ENCODE measurements around the gene LOC101059915.
A peak's percentile ranks its signal among the peaks of the same experiment; 100 is the strongest.

Gene LOC101059915

DNA sequence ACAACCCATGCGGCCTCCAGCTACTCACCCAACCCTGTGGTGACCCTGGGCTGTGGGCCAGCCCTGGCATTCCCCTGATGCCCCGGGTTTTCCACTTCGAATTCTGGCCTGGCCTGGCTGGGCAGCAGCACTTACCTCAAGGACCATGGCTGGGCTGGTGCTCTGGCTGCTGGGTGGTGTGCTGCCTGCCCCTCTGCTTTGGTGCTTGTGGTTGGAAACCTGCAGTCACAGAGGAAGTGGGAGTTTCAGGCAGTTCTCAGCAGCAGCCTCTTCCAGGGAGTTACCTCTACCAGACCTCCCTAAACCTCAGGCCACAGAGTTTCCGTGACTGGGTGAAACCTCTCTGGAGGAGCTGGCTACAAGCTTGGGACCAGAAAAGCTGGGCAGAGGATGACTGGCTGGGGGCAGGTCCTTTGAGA, 49.0 kb upstream of the LOC101059915 start, which contains the start of gene CXCR3 (continued):
- TF ChIP-seq, protein P1, sequence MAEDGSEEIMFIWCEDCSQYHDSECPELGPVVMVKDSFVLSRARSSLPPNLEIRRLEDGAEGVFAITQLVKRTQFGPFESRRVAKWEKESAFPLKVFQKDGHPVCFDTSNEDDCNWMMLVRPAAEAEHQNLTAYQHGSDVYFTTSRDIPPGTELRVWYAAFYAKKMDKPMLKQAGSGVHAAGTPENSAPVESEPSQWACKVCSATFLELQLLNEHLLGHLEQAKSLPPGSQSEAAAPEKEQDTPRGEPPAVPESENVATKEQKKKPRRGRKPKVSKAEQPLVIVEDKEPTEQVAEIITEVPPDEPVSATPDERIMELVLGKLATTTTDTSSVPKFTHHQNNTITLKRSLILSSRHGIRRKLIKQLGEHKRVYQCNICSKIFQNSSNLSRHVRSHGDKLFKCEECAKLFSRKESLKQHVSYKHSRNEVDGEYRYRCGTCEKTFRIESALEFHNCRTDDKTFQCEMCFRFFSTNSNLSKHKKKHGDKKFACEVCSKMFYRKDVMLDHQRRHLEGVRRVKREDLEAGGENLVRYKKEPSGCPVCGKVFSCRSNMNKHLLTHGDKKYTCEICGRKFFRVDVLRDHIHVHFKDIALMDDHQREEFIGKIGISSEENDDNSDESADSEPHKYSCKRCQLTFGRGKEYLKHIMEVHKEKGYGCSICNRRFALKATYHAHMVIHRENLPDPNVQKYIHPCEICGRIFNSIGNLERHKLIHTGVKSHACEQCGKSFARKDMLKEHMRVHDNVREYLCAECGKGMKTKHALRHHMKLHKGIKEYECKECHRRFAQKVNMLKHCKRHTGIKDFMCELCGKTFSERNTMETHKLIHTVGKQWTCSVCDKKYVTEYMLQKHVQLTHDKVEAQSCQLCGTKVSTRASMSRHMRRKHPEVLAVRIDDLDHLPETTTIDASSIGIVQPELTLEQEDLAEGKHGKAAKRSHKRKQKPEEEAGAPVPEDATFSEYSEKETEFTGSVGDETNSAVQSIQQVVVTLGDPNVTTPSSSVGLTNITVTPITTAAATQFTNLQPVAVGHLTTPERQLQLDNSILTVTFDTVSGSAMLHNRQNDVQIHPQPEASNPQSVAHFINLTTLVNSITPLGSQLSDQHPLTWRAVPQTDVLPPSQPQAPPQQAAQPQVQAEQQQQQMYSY (CRISPR knock-in tag; IDR thresholded peaks at IDR 0.05) = no peak
- TF ChIP-seq DPF2 (IDR thresholded peaks at IDR 0.05) = peak; percentile 93
- TF ChIP-seq SMAD5 (IDR thresholded peaks at IDR 0.05; ENCODE audit: low read depth) = no peak
- TF ChIP-seq STAT1 (conservative IDR thresholded peaks at IDR 0.05) = no peak
- 0 out of 2 replicates have a peak, but pooled peaks have one; percentile 17 for TF ChIP-seq SIN3A (IDR thresholded peaks at IDR 0.05; ENCODE audit: low read depth, low read length)
- no peak for TF ChIP-seq NRF1 (conservative IDR thresholded peaks at IDR 0.05; ENCODE audit: low read depth, low read length)
- peak; percentile 84 to 90 for TF ChIP-seq BHLHE40 (IDR thresholded peaks at IDR 0.05; ENCODE audit: borderline replicate concordance in 1 of 2, low read depth in 2 of 2, low read length in 1 of 2)
- no peak for TF ChIP-seq KAT2A (conservative IDR thresholded peaks at IDR 0.05; ENCODE audit: control insufficient read depth, low read depth, low read length)
- 0 out of 3 replicates have a peak, but pooled peaks of 1 of the 2 experiments have one; percentile 39 for TF ChIP-seq EGR1 (IDR thresholded peaks at IDR 0.05; ENCODE audit: borderline replicate concordance in 1 of 2, low read depth in 2 of 2, low read length in 2 of 2)
- TF ChIP-seq TCF3 (IDR thresholded peaks at IDR 0.05; ENCODE audit: borderline replicate concordance, insufficient read depth, low read depth, low read length) = peak; percentile 74; the same call in 1 of the 2 replicates
- no peak for TF ChIP-seq ZNF384 (IDR thresholded peaks at IDR 0.05; ENCODE audit: borderline replicate concordance, low read depth, low read length)
- no peak for TF ChIP-seq SRF (IDR thresholded peaks at IDR 0.05; ENCODE audit: low read depth in 2 of 2, low read length in 2 of 2)
- no peak for TF ChIP-seq LARP7 (IDR thresholded peaks at IDR 0.05)
- peak; percentile 99 for TF ChIP-seq IKZF1 (conservative IDR thresholded peaks at IDR 0.05)
- no peak for TF ChIP-seq CHD1 (IDR thresholded peaks at IDR 0.05; ENCODE audit: low read depth, low read length)
- no peak for TF ChIP-seq RELA (IDR thresholded peaks at IDR 0.05; ENCODE audit: borderline replicate concordance, partially characterized antibody)
- no peak for TF ChIP-seq TCF7 (IDR thresholded peaks at IDR 0.05; ENCODE audit: borderline replicate concordance)
- TF ChIP-seq RAD51 (IDR thresholded peaks at IDR 0.05) = no peak
- TF ChIP-seq, protein P2, sequence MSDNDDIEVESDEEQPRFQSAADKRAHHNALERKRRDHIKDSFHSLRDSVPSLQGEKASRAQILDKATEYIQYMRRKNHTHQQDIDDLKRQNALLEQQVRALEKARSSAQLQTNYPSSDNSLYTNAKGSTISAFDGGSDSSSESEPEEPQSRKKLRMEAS (IDR thresholded peaks at IDR 0.05; ENCODE audit: low read depth, low read length) = no peak
- TF ChIP-seq, protein P3, sequence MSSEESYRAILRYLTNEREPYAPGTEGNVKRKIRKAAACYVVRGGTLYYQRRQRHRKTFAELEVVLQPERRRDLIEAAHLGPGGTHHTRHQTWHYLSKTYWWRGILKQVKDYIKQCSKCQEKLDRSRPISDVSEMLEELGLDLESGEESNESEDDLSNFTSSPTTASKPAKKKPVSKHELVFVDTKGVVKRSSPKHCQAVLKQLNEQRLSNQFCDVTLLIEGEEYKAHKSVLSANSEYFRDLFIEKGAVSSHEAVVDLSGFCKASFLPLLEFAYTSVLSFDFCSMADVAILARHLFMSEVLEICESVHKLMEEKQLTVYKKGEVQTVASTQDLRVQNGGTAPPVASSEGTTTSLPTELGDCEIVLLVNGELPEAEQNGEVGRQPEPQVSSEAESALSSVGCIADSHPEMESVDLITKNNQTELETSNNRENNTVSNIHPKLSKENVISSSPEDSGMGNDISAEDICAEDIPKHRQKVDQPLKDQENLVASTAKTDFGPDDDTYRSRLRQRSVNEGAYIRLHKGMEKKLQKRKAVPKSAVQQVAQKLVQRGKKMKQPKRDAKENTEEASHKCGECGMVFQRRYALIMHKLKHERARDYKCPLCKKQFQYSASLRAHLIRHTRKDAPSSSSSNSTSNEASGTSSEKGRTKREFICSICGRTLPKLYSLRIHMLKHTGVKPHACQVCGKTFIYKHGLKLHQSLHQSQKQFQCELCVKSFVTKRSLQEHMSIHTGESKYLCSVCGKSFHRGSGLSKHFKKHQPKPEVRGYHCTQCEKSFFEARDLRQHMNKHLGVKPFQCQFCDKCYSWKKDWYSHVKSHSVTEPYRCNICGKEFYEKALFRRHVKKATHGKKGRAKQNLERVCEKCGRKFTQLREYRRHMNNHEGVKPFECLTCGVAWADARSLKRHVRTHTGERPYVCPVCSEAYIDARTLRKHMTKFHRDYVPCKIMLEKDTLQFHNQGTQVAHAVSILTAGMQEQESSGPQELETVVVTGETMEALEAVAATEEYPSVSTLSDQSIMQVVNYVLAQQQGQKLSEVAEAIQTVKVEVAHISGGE (CRISPR knock-in tag; IDR thresholded peaks at IDR 0.05) = no peak
- no peak for TF ChIP-seq HDAC6 (IDR thresholded peaks at IDR 0.05; ENCODE audit: unreplicated experiment)
- no peak for TF ChIP-seq CHD4 (IDR thresholded peaks at IDR 0.05)
- TF ChIP-seq EED (IDR thresholded peaks at IDR 0.05; ENCODE audit: low read depth) = peak; percentile 100
- TF ChIP-seq RBBP5 (conservative IDR thresholded peaks at IDR 0.05) = no peak
- no peak for TF ChIP-seq GABPA (IDR thresholded peaks at IDR 0.05; ENCODE audit: low read depth)
- TF ChIP-seq HDAC2 (IDR thresholded peaks at IDR 0.05) = no peak
- 0 out of 2 replicates have a peak, but pooled peaks have one; percentile 9 for TF ChIP-seq BACH1 (IDR thresholded peaks at IDR 0.05; ENCODE audit: borderline replicate concordance)
- no peak for TF ChIP-seq PML (IDR thresholded peaks at IDR 0.05; ENCODE audit: low read length)
